ENCODE measurements around the gene LIN54. TPM values are rescaled to one million over a fixed set of nuclear protein-coding genes. Genes with fewer than 3 reads are reported as not detected.

Gene LIN54
- total RNA-seq, 1 experiment from 2014 or later = 12.7 TPM

DNA sequence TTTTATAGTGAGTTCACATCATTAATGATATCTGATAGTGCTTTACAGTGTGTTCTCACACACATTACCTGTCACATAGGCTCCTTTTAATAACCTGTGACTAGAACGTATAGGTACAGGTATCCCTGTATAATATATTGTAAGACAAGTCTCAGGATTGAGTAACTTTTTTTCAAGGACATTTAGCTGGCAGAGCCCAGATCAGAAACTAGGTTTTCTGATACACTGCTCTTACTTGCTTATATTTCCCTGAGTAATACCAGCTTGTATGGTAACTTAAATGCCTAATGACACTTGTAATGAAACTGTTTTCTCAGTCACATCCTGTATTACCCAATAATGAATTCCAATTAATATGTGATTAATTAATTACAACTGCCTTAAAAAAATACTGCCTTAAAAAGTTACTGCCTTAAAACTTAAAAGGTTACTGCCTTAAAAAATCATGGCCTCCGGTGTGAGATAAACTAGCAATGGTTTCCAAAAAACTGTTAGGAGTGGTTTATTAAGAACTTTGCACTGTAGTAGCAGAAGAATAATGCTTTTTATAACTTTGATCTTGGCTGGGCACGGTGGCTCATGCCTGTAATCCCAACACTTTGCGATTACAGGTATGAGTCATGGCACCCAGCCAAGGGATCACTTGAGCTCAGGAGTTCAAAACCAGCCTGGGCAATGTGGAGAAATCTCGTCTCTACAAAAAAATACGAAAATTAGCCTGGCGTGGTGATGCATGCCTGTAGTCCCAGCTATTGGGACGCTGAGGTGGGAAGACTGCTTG is 36.3 kb upstream of the LIN54 start:
- no peak overlapping the region for H3K27ac Mint-ChIP-seq
- ATAC-seq (no peak), DNase-seq (ENCODE audit: low spot score) (no peak)
- no peaks in the 10 kb centered on the region for H3K27me3 Mint-ChIP-seq (ENCODE audit: low read depth)
- no peak for TF ChIP-seq NR1H2 (CRISPR knock-in tag; IDR thresholded peaks at IDR 0.05)
- no peak for TF ChIP-seq IRF2 (CRISPR knock-in tag; IDR thresholded peaks at IDR 0.05; ENCODE audit: borderline replicate concordance, low read depth)
- no peak for TF ChIP-seq E2F1 (CRISPR knock-in tag; IDR thresholded peaks at IDR 0.05)
- no peak overlapping the region for H3K4me3 Mint-ChIP-seq
- no peaks in the 10 kb centered on the region for H3K9me3 Mint-ChIP-seq
- ChIA-PET CTCF (interaction anchor here (1.3 kb wide), 1 partner anchor 12 kb away, joined by 3 read pairs; the partner anchor contains the start of gene COPS4), POLR2A (interaction anchor here (0.7 kb wide), 1 partner anchor 1527 kb away, joined by 3 read pairs; no protein-coding TSS in a partner anchor)
- H3K36me3 Mint-ChIP-seq = peaks cover 6% of the 10 kb centered on the region; the same call in 1 of the 2 replicates
- no peaks in the 10 kb centered on the region for H3K4me1 Mint-ChIP-seq

DNA sequence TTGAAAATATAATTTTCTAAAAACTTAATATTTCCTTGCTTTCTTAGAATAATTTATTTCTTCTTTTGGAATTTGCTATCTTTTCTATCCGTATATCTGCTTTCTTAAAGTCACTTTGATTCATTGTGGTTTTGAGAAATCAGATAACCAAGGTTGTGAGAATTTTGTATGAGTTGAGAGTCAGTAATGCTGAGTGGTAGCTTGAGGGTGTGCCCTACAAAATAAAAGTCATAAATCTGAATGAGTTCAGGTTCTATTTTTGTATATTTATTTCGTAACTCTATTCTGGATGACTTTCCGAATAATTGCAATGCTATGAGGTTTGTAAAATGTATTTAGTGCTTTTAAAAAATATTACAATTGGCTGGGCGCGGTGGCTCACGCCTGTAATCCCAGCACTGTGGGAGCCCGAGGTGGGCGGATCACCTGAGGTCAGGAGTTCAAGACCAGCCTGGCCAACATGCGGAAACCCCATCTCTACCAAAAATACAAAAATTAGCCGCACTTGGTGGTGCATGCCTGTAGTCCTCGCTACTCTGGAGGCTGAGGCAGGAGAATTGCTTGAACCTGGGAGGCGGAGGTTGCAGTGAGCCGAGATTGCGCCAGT is 33.3 kb upstream of the LIN54 start:
- ChIA-PET CTCF (no interaction called here), POLR2A (no interaction called here)
- Mint-ChIP-seq H3K4me3 (no peak overlapping the region), H3K4me1 (peaks cover 3% of the 10 kb centered on the region; the same call in 1 of the 2 replicates), H3K27me3 (ENCODE audit: low read depth) (no peaks in the 10 kb centered on the region), H3K27ac (no peak overlapping the region), H3K36me3 (no peaks in the 10 kb centered on the region), H3K9me3 (no peaks in the 10 kb centered on the region)
- DNase-seq (ENCODE audit: low spot score) (no peak), ATAC-seq (no peak)
- no peak for TF ChIP-seq CBFB (CRISPR knock-in tag; IDR thresholded peaks at IDR 0.05; ENCODE audit: low read depth)
- TF ChIP-seq, protein P1, sequence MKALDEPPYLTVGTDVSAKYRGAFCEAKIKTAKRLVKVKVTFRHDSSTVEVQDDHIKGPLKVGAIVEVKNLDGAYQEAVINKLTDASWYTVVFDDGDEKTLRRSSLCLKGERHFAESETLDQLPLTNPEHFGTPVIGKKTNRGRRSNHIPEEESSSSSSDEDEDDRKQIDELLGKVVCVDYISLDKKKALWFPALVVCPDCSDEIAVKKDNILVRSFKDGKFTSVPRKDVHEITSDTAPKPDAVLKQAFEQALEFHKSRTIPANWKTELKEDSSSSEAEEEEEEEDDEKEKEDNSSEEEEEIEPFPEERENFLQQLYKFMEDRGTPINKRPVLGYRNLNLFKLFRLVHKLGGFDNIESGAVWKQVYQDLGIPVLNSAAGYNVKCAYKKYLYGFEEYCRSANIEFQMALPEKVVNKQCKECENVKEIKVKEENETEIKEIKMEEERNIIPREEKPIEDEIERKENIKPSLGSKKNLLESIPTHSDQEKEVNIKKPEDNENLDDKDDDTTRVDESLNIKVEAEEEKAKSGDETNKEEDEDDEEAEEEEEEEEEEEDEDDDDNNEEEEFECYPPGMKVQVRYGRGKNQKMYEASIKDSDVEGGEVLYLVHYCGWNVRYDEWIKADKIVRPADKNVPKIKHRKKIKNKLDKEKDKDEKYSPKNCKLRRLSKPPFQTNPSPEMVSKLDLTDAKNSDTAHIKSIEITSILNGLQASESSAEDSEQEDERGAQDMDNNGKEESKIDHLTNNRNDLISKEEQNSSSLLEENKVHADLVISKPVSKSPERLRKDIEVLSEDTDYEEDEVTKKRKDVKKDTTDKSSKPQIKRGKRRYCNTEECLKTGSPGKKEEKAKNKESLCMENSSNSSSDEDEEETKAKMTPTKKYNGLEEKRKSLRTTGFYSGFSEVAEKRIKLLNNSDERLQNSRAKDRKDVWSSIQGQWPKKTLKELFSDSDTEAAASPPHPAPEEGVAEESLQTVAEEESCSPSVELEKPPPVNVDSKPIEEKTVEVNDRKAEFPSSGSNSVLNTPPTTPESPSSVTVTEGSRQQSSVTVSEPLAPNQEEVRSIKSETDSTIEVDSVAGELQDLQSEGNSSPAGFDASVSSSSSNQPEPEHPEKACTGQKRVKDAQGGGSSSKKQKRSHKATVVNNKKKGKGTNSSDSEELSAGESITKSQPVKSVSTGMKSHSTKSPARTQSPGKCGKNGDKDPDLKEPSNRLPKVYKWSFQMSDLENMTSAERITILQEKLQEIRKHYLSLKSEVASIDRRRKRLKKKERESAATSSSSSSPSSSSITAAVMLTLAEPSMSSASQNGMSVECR (CRISPR knock-in tag; IDR thresholded peaks at IDR 0.05; ENCODE audit: borderline replicate concordance) = no peak
- TF ChIP-seq ZNF425 (CRISPR knock-in tag; conservative IDR thresholded peaks at IDR 0.05) = no peak
- TF ChIP-seq ZNF512 (CRISPR knock-in tag; IDR thresholded peaks at IDR 0.05; ENCODE audit: borderline replicate concordance) = no peak
- TF ChIP-seq ELF4 (CRISPR knock-in tag; IDR thresholded peaks at IDR 0.05; ENCODE audit: low read depth) = no peak
- TF ChIP-seq, protein P2, sequence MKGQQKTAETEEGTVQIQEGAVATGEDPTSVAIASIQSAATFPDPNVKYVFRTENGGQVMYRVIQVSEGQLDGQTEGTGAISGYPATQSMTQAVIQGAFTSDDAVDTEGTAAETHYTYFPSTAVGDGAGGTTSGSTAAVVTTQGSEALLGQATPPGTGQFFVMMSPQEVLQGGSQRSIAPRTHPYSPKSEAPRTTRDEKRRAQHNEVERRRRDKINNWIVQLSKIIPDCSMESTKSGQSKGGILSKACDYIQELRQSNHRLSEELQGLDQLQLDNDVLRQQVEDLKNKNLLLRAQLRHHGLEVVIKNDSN (CRISPR knock-in tag; IDR thresholded peaks at IDR 0.05) = no peak
- TF ChIP-seq, protein P3, sequence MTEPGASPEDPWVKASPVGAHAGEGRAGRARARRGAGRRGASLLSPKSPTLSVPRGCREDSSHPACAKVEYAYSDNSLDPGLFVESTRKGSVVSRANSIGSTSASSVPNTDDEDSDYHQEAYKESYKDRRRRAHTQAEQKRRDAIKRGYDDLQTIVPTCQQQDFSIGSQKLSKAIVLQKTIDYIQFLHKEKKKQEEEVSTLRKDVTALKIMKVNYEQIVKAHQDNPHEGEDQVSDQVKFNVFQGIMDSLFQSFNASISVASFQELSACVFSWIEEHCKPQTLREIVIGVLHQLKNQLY (CRISPR knock-in tag; IDR thresholded peaks at IDR 0.05) = no peak
